Measurements from ENCODE around the gene VPS37B.

The VPS37B gene

GRCh38 chr12:122855071-122855829, 40.7 kb downstream of the VPS37B start:
- DNase-seq (ENCODE audit: low read depth in 2 of 3, low spot score in 2 of 3): no peak

DNA sequence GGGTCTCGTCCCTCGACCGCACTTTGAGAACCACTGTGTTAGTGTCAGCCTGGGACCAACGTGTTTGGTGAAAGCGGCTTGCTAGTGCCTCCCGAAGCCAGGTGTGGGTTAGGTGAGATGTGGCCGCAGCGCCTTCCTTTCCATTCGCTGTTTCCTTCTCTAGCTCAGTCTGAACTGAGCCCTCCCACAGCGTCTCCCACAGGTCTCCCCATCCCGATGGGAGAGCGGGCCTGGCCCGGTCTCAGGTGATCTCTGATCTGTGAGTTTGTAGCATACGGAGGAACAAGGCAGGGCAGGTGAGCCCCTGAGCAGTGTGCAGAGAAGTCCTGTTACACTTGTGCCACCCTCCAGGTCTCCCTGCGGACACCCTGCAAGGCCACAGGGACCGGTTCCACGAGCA, 41.4 kb downstream of the VPS37B start:
- DNase-seq (ENCODE audit: low read depth in 2 of 3, low spot score in 2 of 3): no peak

GRCh38 chr12:122853582-122854245, 42.2 kb downstream of the VPS37B start:
- DNase-seq (ENCODE audit: low read depth in 2 of 3, low spot score in 2 of 3): no peak

DNA sequence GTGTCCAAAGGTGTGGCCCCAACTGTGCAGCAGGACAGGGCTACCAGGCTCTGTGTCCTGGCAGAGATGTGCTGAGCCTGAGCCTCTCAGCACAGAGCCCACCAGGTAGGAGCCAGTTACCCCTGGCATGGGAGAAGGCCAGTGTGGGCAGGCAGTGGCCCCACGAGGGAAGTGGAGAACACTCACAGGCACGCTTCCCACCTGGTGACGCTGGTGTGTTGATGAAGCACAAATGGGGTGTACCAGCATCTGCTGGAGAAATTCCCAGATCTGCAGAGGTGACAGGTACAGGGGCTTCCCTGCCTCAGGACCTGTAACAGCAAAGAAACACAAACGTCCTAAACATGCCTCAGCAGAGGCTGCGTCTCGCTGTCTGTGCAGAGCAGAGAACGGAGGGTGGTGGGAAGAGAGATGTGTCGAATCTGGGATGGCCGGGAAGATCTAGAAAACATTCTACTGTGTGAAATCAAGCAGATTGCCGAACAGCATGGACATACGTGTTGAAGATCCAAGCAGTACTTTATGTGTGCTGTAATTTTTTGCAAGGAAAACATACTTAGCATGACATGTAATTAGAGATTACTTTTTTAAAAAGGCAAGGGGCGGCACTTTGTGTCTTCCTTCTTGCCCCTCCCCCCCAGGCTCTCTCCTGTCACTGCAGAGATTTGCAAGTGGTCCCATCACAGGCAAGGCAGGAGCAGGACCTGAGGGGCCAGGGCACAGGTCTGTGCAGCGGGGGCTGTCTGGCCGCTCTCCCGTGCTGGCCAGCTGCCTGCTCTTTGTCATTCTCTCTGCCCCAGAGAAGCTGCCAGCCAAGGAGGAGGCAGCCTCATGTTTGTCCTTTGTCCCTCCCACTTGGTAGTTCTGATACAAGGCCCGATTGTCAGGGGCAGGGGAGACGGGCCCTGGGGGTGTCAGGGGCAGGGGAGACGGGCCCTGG, 43.3 kb downstream of the VPS37B start:
- no peak for DNase-seq (ENCODE audit: low read depth in 2 of 3, low spot score in 2 of 3)

- DNase-seq (ENCODE audit: low read depth in 2 of 3, low spot score in 2 of 3): no peak
Observed at GRCh38 chr12:122851820-122852219, 44.1 kb downstream of the VPS37B start.

GRCh38 chr12:122850695-122851350, 45.1 kb downstream of the VPS37B start:
- no peak for DNase-seq (ENCODE audit: low read depth in 2 of 3, low spot score in 2 of 3)

DNA sequence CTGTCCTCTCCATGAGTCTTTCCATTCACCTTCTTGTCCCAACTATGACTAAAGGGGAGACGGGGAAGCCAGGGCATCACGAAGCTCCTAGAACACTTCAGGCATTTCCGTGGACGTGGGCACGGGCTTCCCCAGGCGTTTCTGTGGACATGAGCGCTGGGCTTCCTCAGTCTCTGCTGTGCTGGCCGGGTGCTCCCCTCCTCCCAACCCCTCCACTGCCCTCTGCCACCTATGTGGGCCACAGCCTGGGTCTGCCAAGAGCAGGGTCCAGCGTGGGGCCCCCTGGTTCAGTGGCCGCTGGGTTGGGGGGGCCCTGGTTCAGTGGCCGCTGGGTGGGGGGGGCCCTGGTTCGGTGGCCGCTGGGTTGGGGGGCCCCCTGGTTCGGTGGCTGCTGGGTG, 45.9 kb downstream of the VPS37B start:
- DNase-seq (ENCODE audit: low read depth in 2 of 3, low spot score in 2 of 3): no peak

DNA sequence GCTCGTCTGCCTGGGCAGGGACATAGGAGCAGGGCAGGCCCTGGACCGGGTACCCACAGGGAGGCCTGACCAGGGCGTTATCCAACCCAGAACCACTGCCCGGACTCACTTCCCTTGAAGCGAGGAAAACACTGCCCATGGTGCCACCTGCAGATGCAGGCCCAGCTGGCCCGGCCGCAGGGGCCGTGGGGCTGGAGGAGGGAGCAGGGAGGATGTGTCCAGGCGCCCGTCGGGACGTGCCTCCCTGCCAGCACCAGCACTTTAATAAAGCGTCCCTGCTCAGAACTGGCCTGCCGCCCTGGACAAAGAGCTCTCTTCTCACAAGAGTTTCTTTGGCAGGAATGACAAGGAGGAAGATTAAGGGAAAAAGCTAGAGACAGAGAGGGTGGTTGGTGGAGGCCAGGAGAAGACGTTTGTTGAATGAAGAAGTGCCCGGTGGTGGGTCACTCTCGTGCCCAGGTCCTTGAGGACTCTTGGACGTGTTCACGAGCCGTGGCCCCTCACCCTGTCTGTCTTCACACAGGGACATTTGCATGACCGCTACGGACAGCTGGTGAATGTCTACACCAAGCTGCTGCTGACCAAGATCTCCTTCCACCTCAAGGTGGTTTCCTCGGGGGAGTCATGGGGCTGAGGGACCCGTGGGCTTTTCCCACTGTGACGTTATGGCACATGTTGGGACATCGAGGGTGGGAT, 46.4 kb downstream of the VPS37B start:
- no peak for DNase-seq (ENCODE audit: low read depth in 2 of 3, low spot score in 2 of 3)

DNA sequence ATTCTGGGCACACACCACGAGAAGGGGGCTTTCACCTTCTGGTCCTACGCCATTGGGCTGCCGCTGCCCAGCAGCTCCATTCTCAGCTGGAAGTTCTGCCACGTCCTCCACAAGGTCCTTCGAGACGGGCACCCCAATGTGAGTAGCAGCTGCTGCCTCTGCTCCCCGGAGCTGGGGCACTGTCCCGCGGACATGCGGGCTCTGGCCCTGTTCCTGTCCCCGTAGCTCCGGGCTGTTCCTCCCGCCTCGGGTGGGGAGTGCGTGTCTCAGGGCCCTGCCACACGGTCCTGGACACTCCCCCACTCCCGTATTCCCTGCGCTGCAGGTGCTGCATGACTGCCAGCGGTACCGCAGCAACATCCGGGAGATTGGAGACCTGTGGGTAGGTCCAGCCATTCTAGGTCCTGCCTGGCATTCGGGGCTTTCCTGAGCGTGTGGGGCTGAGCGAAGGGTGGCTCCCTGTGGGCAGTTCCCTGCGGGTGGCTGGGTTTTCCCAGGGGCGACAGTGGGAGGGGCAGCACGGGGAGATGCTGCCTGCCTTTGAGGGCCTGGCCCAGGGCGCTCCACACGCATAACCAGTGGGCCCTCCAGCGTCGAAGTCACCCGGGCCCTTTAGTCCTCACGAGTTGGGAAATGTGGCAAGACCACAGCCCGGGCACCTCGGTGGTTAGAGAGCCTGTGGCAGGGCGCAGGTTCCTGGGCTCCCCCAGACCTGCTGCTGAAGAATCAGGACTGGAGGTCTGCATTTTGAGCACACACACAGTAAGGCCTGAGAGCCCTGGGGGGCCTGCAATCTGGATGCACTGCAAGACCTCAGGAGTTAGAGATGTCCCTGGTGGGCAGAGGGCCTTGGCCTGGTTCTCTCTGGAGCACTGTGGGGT, 47.2 kb downstream of the VPS37B start:
- no peak for DNase-seq (ENCODE audit: low read depth in 2 of 3, low spot score in 2 of 3)

DNA sequence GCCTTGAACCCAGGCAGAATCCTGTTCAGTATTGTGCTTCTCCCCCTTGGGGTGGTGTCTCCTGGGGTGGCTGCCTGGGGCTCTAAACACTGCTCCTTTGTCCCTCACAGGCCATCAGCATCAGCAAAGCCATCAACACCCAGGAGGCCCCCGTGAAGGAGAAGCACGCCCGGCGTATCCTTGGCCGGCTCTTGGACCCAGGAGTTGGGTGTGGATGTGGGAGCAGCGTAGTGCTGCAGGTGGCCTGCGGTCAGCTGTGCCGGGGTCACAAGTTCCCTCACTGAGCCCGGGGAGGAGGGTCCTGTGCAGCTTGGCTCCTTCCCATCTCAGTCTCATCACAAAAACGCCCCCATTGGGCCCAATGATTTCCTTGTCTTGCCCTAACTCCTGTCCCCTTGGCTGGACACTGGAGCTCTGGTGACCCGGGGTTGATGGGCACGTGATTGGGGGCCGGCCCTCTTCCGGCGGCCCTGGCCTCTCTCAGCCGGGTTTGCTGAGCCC, 48.0 kb downstream of the VPS37B start:
- no peak for DNase-seq (ENCODE audit: low read depth in 2 of 3, low spot score in 2 of 3)

- no peak for DNase-seq (ENCODE audit: low read depth in 2 of 3, low spot score in 2 of 3)
Observed at GRCh38 chr12:122847516-122847836, 48.4 kb downstream of the VPS37B start.

DNA sequence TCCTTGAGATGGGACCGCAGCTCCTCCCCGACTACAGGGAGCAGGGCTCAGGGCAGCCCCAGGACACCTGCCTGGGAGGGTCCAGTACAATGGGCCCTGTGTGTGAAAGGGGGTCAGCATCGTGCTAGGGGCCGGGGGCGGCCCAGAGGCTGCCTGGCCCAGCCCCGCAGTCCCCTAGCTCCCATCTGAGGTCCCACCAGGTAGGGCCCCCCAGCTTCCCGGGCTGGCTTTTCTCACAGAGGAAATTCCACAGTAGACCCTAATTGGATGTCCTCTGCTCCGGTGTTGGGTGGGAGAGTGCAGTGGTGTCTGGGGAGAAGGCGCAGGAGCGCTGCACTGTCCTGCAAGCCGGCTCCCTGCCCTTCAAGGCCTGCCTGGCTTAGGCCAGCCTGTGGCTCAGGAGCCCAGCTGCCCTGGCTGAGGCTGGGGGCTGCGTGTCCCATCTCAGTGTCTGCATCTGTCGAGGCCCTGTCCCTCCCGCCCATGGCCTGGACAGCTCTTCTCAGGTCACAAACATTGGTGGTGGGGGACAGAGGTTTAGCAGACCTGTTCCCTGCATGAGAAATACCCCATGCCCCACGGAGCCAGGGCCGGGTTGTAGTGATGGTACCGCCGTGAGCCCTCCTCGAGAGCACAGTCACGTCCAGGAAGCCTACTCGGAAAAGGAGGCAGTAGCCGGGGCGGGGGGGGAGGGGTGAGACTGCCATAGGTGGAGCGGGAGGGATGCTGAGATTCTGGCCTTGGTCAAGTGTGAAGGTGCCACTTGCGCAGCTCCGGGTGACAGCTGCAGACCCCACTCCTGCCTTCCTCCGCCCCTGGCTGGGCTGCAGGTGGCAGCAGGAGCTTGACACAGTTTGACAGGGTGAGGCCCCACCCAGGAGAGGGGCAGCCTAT, 49.1 kb downstream of the VPS37B start:
- no peak for DNase-seq (ENCODE audit: low read depth in 2 of 3, low spot score in 2 of 3)

GRCh38 chr12:122845865-122846621, 49.9 kb downstream of the VPS37B start:
- no peak for DNase-seq (ENCODE audit: low read depth in 2 of 3, low spot score in 2 of 3)

GRCh38 chr12:122845041-122845864, 50.7 kb downstream of the VPS37B start:
- DNase-seq (ENCODE audit: low read depth in 2 of 3, low spot score in 2 of 3): no peak

DNA sequence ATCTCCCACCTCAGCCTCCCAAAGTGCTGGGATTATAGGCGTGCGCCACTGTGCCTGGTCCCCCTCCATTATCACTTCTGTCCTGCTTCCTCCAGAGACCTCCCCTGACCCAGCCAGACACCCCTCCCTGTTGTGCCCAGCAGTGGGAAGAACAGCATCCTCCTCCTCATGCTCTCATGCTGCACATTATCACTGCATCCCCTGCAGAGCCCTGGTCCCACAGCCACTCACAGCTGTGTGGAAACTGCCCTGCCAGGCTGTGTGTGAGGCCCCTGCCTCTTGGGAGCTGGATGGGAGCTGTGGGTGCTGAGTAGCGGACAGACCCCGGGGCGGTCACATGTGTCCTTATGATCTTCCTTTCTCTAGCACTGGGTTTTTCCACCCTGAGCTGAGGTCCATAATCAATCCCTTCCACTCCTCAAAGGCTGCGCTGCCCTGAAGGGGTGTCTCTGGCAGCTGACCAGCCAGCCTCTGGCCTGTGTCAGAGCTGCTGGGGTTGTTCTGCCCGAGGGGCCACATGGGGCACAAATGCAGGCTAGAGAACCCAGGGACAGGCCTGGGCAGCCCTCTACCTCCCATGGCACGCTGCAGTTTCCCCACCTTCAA, 51.5 kb downstream of the VPS37B start:
- DNase-seq (ENCODE audit: low read depth in 2 of 3, low spot score in 2 of 3): no peak

GRCh38 chr12:122843455-122843854, 52.5 kb downstream of the VPS37B start:
- no peak for DNase-seq (ENCODE audit: low read depth in 2 of 3, low spot score in 2 of 3)

Data from activated CD8-positive, alpha-beta memory T cell treated with anti-CD3 and anti-CD28 coated beads for 48 hours (primary cell).